GM12892 (cell line): ENCODE data around the gene INPP5A.

Experiments
- POLR2AphosphoS5 ChIP-seq: IDR thresholded peaks from 2 replicates; pipeline ENCODE4 v1.6.1; 2011; ENCODE audit warnings: low read depth, low read length, control low read depth
- TAF1 ChIP-seq: IDR thresholded peaks from 2 replicates; pipeline ENCODE4 v1.6.1; 2011; ENCODE audit warnings: low read depth, mild to moderate bottlenecking, control low read depth, low read length, borderline replicate concordance

GRCh38 chr10:132671228-132672154 lies 133.9 kb downstream of the INPP5A start:
- TF ChIP-seq POLR2AphosphoS5 (no peak), TAF1 (no peak)
